ENCODE results near the gene KLF15. TPM values are rescaled to one million over a fixed set of nuclear protein-coding genes. Genes with fewer than 3 reads are reported as not detected.

The KLF15 gene
- total RNA-seq, 1 donor from 2014 or later, result 0.31 TPM

DNA sequence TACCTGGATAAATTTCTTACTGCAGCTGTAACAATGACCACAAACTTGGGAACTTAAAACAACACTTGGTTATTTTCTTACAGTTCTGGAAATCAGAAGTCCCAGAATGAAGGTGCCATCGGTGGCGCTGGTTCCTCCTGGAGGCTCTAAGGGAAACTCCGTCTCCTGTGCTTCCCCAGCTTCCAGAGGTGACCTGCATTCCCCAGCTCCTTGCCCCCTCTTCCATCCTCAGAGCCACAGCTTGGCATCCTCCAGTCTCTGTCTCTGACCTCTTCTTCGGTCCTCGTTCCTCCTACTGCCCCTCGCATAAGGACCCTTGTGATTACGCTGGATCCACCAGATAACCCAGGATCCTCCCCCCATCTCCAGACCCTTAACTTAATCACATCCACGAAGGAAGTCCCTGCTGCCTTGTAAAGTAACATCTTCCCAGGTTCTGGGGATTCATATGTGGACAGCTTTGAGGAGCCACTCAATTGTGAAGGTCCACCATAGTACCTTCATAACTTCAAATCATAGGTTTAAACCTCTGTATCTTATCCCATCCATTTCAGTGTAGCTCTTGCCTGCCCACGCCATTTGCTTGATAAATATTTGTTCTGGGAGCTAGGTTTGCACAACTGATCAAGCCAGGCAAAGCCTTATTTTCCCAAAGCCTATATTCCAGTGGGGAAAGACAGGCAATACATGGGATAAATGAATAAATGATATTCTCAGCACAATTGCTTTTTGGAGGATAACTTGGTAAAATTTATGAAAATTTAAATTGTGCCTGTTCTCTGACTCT is 34.8 kb downstream of the KLF15 start:
- H3K27ac Mint-ChIP-seq, result no peak overlapping the region
- H3K36me3 Mint-ChIP-seq (ENCODE audit: low read depth), result no peaks in the 10 kb centered on the region
- peaks cover 1% of the 10 kb centered on the region for H3K27me3 Mint-ChIP-seq
- H3K4me3 Mint-ChIP-seq, result no peak overlapping the region
- intact Hi-C loops (cut with micrococcal nuclease), result no loop called here
- ATAC-seq (ENCODE audit: low read depth), result no peak
- peaks cover 2% of the 10 kb centered on the region for H3K9me3 Mint-ChIP-seq
- no peak for DNase-seq
- H3K4me1 Mint-ChIP-seq, result no peaks in the 10 kb centered on the region
- POLR2A ChIA-PET, result no interaction called here
- CTCF ChIA-PET, result no interaction called here
- no peak for TF ChIP-seq CTCF (IDR thresholded peaks at IDR 0.05)

DNA sequence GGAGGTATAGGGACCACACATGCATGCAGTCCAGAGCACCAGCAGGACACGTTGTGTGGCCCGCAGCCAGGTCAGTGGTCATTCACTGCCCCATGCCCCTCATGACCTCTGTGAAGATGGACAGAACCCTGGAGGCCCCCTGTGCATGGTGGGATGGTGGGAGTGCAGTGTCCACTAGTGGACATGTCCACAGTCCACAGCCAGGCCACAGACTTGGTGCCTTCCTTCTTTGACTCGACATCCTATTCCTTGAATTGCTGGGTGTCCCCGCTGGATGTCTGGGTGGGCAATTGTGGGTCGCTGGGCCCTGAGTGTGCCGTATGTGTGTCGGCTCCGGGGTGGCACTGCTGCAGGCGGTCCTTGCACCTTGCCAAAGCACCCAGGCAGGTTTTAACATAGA is 35.7 kb downstream of the KLF15 start:
- peaks cover 1% of the 10 kb centered on the region for H3K27me3 Mint-ChIP-seq
- DNase-seq, result no peak
- POLR2A ChIA-PET, result no interaction called here
- intact Hi-C loops (cut with micrococcal nuclease), result no loop called here
- H3K36me3 Mint-ChIP-seq (ENCODE audit: low read depth), result no peaks in the 10 kb centered on the region
- no peaks in the 10 kb centered on the region for H3K4me1 Mint-ChIP-seq
- CTCF ChIA-PET, result no interaction called here
- no peak for TF ChIP-seq CTCF (IDR thresholded peaks at IDR 0.05)
- no peak overlapping the region for H3K4me3 Mint-ChIP-seq
- no peak overlapping the region for H3K27ac Mint-ChIP-seq
- H3K9me3 Mint-ChIP-seq, result peaks cover 2% of the 10 kb centered on the region
- no peak for ATAC-seq (ENCODE audit: low read depth)

DNA sequence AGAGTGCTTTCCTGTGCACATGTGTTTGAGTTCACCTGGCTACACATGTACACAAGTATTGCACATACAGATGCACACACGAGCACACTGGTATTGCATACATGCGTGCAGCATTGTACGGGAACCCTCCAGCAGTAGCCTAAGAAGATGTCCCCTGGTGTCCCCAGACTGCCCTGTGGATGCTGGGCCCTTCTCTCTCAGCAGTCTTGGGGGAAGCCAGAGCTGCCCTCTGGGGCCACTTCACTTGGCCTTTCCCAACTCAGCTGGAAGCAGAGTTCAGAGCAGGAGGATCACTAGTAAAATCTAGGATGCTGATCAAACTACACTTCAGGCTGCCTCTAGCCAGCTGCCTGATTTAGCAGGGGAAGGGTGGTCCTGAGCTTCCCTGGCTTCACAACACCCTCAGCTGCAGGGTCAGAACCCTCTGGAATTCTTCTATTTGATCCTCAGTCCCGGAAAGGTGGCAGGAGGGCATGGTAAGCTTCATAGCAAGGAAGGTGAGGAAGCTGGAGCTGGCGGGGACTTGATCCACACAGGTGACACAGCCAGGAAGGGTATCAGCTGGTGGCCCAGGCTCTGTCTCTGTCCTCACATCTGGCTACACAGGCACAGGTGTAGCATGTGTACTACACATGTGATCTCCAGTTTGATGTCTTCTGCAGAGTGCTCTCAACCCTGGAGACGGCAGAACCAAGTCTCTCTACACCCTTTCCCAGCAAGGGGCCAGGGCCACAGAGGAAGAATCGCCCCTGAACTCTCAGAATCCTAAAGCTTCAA is 36.5 kb downstream of the KLF15 start:
- H3K27ac Mint-ChIP-seq, result no peak overlapping the region
- peaks cover 1% of the 10 kb centered on the region for H3K27me3 Mint-ChIP-seq
- H3K9me3 Mint-ChIP-seq, result peaks cover 2% of the 10 kb centered on the region
- H3K4me1 Mint-ChIP-seq, result no peaks in the 10 kb centered on the region
- no peak overlapping the region for H3K4me3 Mint-ChIP-seq
- POLR2A ChIA-PET, result no interaction called here
- no peaks in the 10 kb centered on the region for H3K36me3 Mint-ChIP-seq (ENCODE audit: low read depth)
- DNase-seq, result no peak
- no peak for ATAC-seq (ENCODE audit: low read depth)
- CTCF ChIA-PET, result no interaction called here
- TF ChIP-seq CTCF (IDR thresholded peaks at IDR 0.05), result no peak
- intact Hi-C loops (cut with micrococcal nuclease), result no loop called here

DNA sequence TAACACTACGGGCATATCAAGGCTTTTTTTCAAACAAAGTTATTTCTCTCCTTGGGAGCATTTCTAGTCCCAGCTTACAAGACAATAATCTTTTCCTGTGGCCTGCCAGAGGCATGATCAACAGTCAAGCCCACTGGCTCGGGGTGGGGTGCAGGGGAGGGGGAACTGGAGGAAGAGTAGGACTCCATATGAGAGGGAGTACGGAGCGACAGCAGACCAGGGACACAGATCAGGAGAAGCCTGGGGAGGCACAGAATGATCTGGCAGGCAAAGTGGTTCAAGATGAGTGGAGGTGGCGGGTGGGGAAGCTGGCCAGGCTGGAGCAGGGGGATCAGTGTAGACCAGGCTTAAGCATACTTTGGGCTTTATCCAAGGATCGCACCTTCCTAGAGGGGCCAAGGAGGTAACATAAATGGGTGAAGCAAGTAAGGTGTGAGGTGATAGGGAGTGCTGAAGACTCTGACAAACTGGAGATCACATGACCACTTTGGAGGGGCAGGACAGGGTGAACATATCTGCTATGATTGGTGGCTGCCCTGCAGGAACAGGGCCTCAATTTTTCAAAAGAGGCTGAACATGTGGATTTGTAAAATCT is 37.4 kb downstream of the KLF15 start:
- Mint-ChIP-seq H3K4me1 (no peaks in the 10 kb centered on the region), H3K36me3 (ENCODE audit: low read depth) (no peaks in the 10 kb centered on the region), H3K27me3 (peaks cover 1% of the 10 kb centered on the region), H3K9me3 (peaks cover 2% of the 10 kb centered on the region), H3K4me3 (no peak overlapping the region), H3K27ac (no peak overlapping the region)
- intact Hi-C loops (cut with micrococcal nuclease), result no loop called here
- DNase-seq (no peak), ATAC-seq (ENCODE audit: low read depth) (no peak)
- ChIA-PET POLR2A (no interaction called here), CTCF (no interaction called here)
- no peak for TF ChIP-seq CTCF (IDR thresholded peaks at IDR 0.05)

All from activated B cell treated with CpG ODN at 0.5 μM for 24 hours (primary cell).